ENCODE data around the gene GDPD1.
"Not testable (repeated sequence)": the region's sequence is repeated elsewhere in the genome, so short reads cannot be mapped to it uniquely, and the experiment has no call there.

DNA sequence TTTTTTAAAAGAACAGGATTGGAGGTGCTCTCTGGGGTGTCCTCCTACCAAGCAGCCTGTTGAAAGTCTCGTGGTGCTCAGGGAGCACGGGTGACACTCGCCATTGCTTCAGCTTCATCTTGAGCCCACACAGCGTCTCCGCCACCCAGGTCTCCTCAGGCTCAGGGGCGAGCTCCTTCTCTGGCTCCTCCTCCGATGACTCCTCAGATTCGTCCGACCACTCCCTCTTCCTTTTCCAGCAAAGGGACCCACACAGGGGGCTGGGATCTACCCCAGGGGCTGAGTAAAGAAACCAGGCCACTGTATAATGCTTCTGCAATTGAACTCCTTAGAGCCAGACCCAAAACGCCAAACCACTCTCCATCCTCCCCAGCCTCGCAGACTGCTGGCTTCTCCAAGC is 40.7 kb upstream of the GDPD1 start:
- TF ChIP-seq, protein P1, sequence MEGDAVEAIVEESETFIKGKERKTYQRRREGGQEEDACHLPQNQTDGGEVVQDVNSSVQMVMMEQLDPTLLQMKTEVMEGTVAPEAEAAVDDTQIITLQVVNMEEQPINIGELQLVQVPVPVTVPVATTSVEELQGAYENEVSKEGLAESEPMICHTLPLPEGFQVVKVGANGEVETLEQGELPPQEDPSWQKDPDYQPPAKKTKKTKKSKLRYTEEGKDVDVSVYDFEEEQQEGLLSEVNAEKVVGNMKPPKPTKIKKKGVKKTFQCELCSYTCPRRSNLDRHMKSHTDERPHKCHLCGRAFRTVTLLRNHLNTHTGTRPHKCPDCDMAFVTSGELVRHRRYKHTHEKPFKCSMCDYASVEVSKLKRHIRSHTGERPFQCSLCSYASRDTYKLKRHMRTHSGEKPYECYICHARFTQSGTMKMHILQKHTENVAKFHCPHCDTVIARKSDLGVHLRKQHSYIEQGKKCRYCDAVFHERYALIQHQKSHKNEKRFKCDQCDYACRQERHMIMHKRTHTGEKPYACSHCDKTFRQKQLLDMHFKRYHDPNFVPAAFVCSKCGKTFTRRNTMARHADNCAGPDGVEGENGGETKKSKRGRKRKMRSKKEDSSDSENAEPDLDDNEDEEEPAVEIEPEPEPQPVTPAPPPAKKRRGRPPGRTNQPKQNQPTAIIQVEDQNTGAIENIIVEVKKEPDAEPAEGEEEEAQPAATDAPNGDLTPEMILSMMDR (IDR thresholded peaks at IDR 0.05; ENCODE audit: low read depth, low read length, poor library complexity, severe bottlenecking) = not testable (repeated sequence)
- not testable (repeated sequence) for TF ChIP-seq EZH2phosphoT487 (IDR thresholded peaks at IDR 0.05; ENCODE audit: borderline replicate concordance, low read length)

All from DOHH2 (cell line).